ENCODE results near the gene MOB3B. TPM values are rescaled to one million over a fixed set of nuclear protein-coding genes. Genes with fewer than 3 reads are reported as not detected.

MOB3B gene
- total RNA-seq, 2 experiments from 2014 or later = 0.25 to 0.30 TPM

DNA sequence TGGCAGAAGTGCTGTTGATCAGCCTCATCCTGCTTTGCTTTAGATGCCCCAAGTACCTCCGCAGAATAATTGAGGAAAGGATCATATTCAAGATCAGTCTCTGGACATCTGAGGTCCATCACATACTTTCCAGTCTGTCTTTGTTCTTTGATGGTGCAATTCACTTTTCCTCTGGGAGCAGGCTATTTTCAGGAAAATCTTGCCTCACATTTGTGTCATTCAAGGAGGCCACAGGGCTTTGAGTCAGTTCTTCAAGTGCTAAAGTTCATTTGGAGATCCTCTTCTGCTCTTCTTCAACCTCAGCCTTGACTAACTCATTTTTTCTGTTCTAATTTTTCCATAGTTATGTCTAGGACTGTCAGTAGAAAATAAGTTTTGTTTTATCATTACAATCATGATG, 251.2 kb downstream of the MOB3B start:
- H3K4me3 ChIP-seq (ENCODE audit: low read length) = no peak overlapping the region
- no peak overlapping the region for H3K27ac Mint-ChIP-seq
- H3K27me3 Mint-ChIP-seq = peaks cover 4% of the 10 kb centered on the region
- no peaks in the 10 kb centered on the region for H3K4me1 Mint-ChIP-seq (ENCODE audit: low read depth)
- H3K9me3 Mint-ChIP-seq = no peaks in the 10 kb centered on the region
- H3K4me1 ChIP-seq (ENCODE audit: insufficient read depth, low read length) = no peaks in the 10 kb centered on the region
- ATAC-seq (ENCODE audit: poor library complexity) = no peak
- ChIA-PET CTCF (no interaction called here), POLR2A (no interaction called here)
- no peak overlapping the region for H3K27ac ChIP-seq (ENCODE audit: low read depth in 1 of 2, low read length in 2 of 2)
- H3K36me3 Mint-ChIP-seq (ENCODE audit: low read depth) = no peaks in the 10 kb centered on the region
- H3K4me3 Mint-ChIP-seq = no peak overlapping the region
- TF ChIP-seq, protein P1, sequence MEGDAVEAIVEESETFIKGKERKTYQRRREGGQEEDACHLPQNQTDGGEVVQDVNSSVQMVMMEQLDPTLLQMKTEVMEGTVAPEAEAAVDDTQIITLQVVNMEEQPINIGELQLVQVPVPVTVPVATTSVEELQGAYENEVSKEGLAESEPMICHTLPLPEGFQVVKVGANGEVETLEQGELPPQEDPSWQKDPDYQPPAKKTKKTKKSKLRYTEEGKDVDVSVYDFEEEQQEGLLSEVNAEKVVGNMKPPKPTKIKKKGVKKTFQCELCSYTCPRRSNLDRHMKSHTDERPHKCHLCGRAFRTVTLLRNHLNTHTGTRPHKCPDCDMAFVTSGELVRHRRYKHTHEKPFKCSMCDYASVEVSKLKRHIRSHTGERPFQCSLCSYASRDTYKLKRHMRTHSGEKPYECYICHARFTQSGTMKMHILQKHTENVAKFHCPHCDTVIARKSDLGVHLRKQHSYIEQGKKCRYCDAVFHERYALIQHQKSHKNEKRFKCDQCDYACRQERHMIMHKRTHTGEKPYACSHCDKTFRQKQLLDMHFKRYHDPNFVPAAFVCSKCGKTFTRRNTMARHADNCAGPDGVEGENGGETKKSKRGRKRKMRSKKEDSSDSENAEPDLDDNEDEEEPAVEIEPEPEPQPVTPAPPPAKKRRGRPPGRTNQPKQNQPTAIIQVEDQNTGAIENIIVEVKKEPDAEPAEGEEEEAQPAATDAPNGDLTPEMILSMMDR (IDR thresholded peaks at IDR 0.05) = no peak
- no peak for DNase-seq
- no peaks in the 10 kb centered on the region for H3K9me3 ChIP-seq (ENCODE audit: control insufficient read depth in 1 of 2, insufficient read depth in 1 of 2, low read length in 2 of 2)
- no peaks in the 10 kb centered on the region for H3K27me3 ChIP-seq (ENCODE audit: control insufficient read depth in 1 of 2, insufficient read depth in 2 of 2, low read length in 2 of 2)
- intact Hi-C loops (cut with DNase I, micrococcal nuclease) = no loop called here
- no peaks in the 10 kb centered on the region for H3K36me3 ChIP-seq (ENCODE audit: insufficient read depth, low read length)

GRCh38 chr9:27276193-27277030, 253.2 kb downstream of the MOB3B start:
- H3K9me3 ChIP-seq (ENCODE audit: control insufficient read depth in 1 of 2, insufficient read depth in 1 of 2, low read length in 2 of 2) = no peaks in the 10 kb centered on the region

More at GRCh38 chr9:27276193-27277030, 253.2 kb downstream of the MOB3B start:
- Histone ChIP-seq H3K4me1 (ENCODE audit: insufficient read depth, low read length) (no peaks in the 10 kb centered on the region), H3K27me3 (ENCODE audit: control insufficient read depth in 1 of 2, insufficient read depth in 2 of 2, low read length in 2 of 2) (no peaks in the 10 kb centered on the region), H3K27ac (ENCODE audit: low read depth in 1 of 2, low read length in 2 of 2) (no peak overlapping the region), H3K4me3 (ENCODE audit: low read length) (no peak overlapping the region), H3K36me3 (ENCODE audit: insufficient read depth, low read length) (no peaks in the 10 kb centered on the region)
- POLR2A ChIA-PET = interaction anchor here (0.5 kb wide), 1 partner anchor 714 kb away, joined by 3 read pairs; no protein-coding TSS in a partner anchor
- H3K4me3 Mint-ChIP-seq = no peak overlapping the region
- DNase-seq = peak in 4 of 14 experiments; percentile 9 to 51 (median 44)
- no peak for ATAC-seq (ENCODE audit: poor library complexity)
- H3K27me3 Mint-ChIP-seq = peaks cover 4% of the 10 kb centered on the region
- no peaks in the 10 kb centered on the region for H3K9me3 Mint-ChIP-seq
- H3K27ac Mint-ChIP-seq = no peak overlapping the region
- no peaks in the 10 kb centered on the region for H3K36me3 Mint-ChIP-seq (ENCODE audit: low read depth)
- TF ChIP-seq, protein P1 (IDR thresholded peaks at IDR 0.05) = peak; percentile 89
- CTCF ChIA-PET = interaction anchor here (1.3 kb wide), 1 partner anchor 11 kb away, joined by 3 read pairs; no protein-coding TSS in a partner anchor
- no peaks in the 10 kb centered on the region for H3K4me1 Mint-ChIP-seq (ENCODE audit: low read depth)
- intact Hi-C loops (cut with DNase I, micrococcal nuclease) = loop anchor here in 1 of 2 experiments (2.0 kb wide), 1 partner anchor 532 kb away; no protein-coding TSS in a partner anchor

Other genes with a start within 250 kb of the MOB3B start
- not detected for gene EQTN, start 232.7 kb downstream of the MOB3B start, total RNA-seq
- gene IFNK, start 5.5 kb downstream of the MOB3B start, total RNA-seq = not detected
- gene C9orf72, start 43.7 kb upstream of the MOB3B start, total RNA-seq = 10 to 100 TPM; 36.9 to 39.2 TPM